SK-N-SH (cell line): ENCODE data around the gene CA9.

Experiments
- CTCF ChIP-seq: fragments of 200-600 bp; sonication (generic); IDR thresholded peaks from 2 replicates; pipeline ENCODE4 v1.6.1; 2017; ENCODE audit warnings: antibody characterized with exemption, mild to moderate bottlenecking, moderate library complexity
- EZH2phosphoT487 ChIP-seq: fragments of 200-600 bp; sonication (generic); IDR thresholded peaks from 2 replicates; pipeline ENCODE4 v1.6.1; 2017; ENCODE audit warnings: low read depth, mixed run types, mild to moderate bottlenecking, antibody characterized with exemption, moderate library complexity, borderline replicate concordance
- FOXM1 ChIP-seq: IDR thresholded peaks from 2 replicates; pipeline ENCODE4 v1.4.0; 2012; ENCODE audit warnings: low read depth, mild to moderate bottlenecking
- MAX ChIP-seq: IDR thresholded peaks from 2 replicates; pipeline ENCODE4 v1.4.0; 2012; ENCODE audit warnings: low read depth
- MXI1 ChIP-seq: IDR thresholded peaks from 2 replicates; pipeline ENCODE4 v1.6.1; 2012; ENCODE audit warnings: mild to moderate bottlenecking, low read depth, low read length, improper control_type of control experiment
- YY1 ChIP-seq: IDR thresholded peaks from 2 replicates; pipeline ENCODE4 v1.4.0; 2012; ENCODE audit warnings: low read depth, mild to moderate bottlenecking

GRCh38 chr9:35682051-35682450 lies 8.3 kb downstream of the CA9 start:
- TF ChIP-seq MXI1: no peak
- no peak for TF ChIP-seq CTCF
- TF ChIP-seq FOXM1: no peak
- TF ChIP-seq EZH2phosphoT487: no peak
- no peak for TF ChIP-seq YY1
- TF ChIP-seq MAX: no peak
